ENCODE results near the gene CXCL1.
A peak's percentile ranks its signal among the peaks of the same experiment; 100 is the strongest.

CXCL1 gene

DNA sequence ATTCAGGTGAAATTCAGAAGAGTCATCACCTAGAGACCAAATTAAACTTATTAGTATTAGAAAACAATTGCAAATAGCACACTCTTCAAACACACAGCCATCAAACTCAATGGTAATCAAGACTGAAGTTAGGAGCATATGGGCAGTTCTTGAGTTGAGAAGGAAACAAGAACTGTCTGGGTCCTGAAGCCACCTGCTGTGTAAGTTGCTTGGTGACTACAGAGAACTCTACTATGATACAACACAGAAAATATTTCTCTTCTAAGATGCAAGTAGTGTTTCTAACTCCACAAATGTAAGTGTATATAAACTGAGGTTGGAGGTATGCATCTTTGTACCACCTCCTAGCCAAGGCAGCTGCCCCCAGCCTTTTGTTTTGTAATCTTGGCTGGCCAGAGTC is 16.4 kb upstream of the CXCL1 start:
- DNase-seq, result no peak

DNA sequence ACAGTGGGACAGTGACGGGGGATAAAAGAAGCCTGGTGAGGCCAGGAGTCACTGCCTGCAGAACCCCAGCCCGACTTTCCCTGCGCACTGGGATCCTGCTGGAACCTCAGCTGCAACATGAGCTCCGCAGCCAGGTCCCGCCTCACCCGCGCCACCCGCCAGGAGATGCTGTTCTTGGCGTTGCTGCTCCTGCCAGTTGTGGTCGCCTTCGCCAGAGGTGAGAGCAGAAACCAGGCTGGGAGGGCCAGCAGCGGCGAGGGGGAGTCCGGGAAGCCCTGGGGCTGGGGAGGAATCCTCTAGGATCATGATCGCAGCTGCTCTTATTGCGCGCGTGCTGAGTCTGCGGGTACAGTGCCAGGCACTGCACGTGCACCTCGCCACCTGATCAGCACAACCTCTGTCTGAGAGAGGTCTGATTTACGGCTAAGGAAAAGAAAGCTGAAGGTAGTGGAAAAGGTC is 15.9 kb upstream of the CXCL1 start, which contains the start of gene PF4V1:
PF4V1 (plus strand) TSS at position 51 of the 459 bp plus-strand sequence; CDS start at position 118, 67 bp downstream.
- no peak for DNase-seq

DNA sequence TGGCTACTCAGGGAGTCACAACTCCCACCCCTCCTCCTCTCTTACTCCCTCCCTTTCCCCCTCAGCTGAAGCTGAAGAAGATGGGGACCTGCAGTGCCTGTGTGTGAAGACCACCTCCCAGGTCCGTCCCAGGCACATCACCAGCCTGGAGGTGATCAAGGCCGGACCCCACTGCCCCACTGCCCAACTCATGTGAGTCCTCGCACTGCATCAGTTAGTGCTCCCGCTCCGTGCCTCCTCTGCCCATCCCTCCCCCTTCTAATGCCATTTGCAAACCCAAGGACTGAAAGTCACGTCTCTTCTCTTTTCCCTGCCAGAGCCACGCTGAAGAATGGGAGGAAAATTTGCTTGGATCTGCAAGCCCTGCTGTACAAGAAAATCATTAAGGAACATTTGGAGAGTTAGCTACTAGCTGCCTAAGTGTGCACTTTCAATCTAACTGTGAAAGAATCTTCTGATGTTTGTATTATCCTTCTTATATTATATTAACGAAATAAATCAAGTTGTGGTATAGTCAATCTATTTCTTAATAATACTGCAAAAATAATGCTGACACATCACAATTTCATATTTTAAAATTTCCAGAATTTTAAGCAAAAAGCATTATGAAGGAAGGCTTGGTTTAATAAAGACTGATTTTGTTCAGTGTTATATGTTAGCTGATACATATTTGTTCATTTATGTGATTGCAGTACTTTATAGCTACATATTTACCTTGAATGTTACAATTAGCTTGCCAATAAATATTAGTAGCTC is 15.3 kb upstream of the CXCL1 start:
- no peak for DNase-seq

DNA sequence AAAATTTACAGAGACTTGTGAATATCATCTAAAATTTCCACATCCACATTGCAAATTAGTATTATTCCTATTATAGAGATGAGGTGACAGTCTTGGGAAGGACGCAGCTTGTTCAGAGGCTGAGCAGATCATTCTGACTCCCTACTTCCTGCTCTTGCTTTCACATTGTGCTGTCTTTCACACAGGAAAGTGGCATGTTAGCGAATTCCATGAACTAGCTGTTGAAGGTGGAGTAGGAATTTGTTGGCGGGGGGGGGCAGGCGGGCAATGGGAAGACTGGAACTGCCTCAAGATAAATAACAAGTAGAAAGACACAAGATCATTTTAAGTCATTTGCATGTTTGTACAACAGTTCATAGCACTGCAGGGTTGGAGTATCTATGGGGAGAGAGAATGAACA is 13.8 kb upstream of the CXCL1 start:
- DNase-seq, result peak; percentile 63

DNA sequence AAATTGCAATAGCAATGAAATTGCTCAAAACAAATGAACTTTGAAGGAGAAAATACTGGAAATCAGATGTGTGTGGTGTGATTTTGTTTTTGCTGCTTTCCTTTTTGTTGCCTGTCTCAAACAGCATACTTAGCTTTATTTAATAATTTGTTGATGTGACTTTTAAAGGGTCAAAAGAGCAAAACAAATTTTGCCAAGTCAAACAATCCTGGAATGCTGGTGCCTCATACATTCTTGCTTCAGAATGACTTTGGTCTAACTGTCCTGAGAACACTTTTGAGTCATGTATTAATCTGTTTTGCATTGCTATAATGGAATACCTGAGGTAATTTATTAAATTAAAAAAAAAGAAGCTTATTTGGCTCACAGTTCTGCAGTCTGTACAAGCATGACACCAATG is 12.7 kb upstream of the CXCL1 start:
- peak; percentile 76 for DNase-seq

DNA sequence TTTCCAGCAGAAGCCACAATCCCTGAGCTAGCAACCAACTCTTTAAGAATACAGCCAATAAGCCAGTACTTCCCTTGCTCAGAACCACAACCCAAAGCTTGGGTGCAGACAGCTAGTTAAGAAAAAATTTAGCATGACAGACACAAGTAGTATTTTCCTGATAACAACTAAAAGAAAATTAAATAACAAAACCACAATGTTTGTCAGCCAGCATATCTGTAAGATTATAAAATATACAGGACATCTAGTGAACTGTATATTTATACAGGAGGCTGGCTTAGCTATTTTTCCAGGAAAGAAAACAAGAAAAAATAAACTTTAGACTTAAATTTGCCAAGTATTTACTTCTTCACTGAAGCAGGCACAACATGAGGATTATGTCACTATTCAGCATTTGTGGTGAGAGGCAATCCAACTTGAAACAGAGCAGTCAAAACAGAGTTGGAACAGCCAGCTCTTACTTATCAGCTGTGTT is 9.5 kb upstream of the CXCL1 start:
- DNase-seq, result peak; percentile 60

DNA sequence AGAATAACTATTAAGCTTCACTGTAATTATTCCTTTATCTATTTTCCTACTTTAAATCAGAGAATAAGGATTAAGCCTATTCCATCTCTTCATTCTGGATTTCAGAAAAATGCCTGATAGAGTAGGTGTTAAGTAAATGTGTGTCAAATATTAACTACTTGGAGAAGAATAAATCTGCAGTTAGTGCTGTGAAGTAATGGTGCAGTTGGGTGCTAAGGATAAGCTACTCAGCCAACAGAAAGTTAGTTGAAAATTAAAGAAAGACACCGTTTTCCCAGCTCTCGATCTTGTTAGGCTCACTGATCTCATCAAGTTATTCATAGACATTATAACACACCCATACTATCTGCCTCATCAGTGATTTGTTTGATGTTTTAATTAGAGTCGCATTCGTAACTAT is 9.0 kb upstream of the CXCL1 start:
- no peak for DNase-seq

DNA sequence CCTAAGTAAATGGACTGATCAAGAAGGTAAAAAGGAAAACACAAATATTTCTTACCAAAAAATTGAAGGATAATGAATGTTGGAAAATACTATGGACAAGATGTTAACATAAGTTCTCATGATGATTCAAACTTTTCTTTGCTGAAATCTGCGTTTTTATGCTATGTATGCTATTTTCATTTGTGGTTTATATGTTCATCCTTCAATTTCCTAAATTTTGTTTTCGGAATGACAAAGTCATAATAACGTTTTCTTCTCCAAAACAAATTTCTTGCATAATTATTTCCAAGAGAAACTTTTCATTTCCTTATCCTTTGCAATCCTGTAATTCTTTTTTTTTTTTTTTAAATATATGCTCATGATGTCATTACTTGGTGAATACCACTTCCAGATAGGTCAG is 8.3 kb upstream of the CXCL1 start:
- no peak for DNase-seq

DNA sequence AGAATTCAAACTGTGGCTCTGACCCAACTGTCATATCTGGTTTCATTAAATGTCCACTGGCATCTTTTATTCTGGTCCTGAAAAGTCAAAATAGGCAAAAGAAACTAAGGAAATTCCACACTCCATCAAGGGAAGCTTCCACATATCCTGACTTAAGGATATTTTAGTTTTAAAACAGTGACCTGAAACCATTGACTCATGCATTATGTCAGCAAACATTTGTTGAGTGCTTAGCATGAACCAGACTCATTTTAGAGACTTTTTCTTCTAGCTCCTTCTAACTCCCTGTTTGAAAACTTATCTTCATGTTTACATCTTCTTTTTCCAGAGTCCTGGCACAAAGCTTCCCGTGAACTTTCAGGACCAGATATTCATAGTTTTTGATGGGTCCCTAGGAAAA is 6.9 kb upstream of the CXCL1 start:
- DNase-seq, result no peak

DNA sequence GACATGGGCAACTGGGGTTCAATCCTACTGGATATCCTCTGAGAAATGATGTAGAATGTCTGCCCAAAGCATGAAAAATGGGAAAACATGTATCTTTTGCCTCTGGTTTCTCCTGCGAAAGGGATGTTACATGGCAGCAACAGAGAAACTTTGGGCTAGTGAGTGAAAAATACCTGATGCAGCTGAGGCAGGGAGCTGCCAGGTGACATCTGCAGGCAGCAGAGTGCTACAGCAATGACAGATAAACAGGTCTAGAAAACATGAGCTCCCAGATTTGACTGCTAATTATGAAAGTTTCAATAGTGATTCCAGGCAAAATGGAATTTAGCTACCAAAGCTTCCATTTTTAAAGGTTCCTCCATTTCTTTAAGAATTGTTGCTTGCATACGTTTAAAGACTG is 4.8 kb upstream of the CXCL1 start:
- no peak for DNase-seq

DNA sequence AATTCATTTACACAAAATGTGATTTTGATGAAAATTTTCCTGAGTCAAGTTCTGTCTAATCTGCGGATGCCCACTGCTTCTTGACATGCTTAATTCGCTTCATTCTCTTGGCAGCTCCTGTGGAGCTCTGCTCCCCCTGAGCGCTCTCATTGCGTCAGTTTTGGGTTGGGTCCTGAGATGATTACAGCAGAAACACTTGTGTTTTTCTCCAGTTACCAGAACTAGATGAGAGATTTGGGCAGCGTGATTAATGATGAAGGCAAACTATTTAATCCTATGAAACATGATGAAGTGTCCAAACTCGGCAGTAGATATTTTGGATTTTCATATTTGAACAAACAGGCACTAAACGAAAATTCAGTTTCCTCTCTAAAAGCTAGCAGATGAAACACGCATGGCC is 4.2 kb upstream of the CXCL1 start:
- peak; percentile 54 for DNase-seq

DNA sequence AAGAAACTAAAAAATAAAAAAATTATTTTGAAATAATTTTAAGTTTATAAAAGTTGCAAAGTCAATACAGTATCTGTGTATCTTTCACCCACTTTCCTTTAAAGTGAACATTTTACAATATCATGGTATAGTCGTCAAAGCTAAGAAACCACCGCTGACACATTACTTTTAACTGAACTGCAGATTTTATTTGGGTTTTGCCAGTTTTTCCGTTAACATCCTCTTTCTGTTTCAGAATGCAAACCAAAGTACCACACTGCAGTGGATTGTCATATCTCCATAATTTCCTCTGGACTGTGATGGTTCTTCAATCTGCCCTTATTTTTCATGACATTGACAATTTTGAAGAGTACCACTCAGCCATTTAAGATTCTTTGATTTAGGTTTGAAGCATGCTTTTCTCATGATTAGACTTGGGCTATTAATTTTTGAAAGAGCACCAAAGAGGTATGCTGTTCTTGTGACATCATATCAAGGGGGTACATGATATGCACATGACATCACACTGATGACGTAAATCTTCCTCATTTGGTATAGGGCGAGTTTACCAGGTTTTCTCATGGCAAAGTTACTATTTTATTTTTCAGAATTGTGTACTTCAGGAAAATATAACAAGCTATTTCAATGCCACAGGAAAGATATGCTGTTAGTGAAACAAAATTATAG is 3.6 kb upstream of the CXCL1 start:
- DNase-seq, result no peak

DNA sequence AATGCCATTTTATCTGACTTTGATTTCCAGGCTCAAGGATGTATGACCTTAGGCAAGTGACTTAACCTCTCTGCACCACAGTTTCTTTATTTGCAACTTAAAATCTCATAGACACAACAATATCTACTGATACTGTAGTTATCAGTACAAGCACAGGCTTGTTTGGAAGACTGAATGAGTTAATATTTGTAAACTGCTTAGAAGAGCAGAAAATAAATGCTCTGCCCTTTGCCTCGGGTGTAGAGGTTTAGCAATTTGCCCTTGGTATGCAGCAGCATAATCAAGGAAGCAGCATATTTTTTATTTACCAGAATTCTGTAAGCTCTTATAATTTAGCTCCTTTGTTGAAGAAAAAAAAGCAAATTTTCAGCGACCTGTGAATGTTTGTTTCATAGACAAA is 2.9 kb upstream of the CXCL1 start:
- no peak for DNase-seq

DNA sequence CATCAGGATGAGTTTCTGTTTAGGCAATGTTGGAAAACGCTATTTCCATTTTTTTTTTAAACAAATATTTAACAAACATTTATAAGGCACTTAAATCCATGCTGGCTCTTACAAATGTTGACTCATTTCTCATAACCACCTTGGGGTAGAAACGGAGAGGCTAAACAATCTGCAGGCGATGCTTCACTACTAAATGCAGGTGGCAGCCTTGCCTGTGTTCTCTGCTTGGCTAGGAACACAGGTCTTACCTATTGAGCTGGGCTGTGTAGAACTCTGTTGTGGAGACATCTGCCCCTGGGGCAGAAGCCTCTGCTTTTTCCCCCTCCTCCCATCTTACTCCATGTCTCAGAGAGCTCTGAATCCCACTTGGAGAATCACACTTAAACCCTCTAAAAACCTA is 1.4 kb upstream of the CXCL1 start:
- DNase-seq, result no peak

DNA sequence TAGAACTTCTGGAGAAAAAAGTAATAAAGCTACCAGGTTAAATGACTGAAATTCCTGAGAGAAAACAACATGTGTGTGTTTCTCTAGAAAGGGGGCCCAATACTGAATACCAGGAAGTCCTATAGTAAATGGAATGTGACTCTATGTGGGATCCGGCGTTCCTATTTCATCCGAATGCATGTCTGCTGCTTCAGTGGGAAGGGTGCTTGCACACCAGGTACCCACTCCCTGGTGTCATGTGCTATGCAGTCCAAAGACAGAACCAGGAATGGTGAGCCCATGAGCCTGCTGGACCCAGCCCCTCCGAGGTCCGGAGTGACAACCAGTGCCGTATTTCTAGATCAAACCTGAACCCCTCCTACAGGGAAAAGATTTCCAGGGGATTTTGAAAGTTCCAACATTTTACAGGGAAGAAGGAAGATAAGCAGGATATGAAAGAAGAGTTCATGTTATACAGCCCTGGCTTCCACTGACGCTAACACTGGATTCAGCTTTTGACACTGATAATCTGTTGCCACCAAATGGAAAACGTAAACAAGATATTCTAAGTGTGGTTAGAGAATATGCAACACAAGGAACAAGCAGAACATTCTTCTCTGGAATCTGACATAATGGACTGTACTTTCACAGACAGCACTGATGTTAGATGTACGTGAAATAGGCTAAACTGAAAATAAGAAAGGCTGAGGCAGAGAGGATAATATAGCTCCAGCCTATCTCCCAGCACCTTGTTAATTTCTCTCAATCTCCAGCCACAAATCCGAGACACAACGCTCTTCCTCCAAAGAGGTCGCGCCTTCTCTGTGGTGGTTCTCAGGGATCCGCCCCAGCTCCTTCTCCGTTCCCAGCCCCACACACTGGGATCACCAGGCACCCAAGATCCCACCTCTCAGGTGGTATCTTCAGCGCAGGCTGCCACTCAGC is 725 bp upstream of the CXCL1 start:
- DNase-seq, result no peak

DNA sequence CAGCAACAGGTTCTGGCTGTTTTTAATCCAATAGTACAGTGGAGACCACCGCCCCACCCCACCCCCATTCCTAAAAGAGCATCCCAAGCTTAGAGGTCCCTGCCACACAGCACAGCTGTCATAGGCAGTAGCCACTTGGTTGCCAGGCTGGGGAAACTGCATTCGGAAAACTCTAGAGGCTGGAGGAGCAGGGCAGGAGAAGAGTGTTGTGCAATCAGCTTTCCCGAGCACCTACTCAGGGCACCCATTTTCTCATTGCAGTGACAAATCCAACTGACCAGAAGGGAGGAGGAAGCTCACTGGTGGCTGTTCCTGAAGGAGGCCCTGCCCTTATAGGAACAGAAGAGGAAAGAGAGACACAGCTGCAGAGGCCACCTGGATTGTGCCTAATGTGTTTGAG is 1.1 kb downstream of the CXCL1 start:
- DNase-seq, result no peak

DNA sequence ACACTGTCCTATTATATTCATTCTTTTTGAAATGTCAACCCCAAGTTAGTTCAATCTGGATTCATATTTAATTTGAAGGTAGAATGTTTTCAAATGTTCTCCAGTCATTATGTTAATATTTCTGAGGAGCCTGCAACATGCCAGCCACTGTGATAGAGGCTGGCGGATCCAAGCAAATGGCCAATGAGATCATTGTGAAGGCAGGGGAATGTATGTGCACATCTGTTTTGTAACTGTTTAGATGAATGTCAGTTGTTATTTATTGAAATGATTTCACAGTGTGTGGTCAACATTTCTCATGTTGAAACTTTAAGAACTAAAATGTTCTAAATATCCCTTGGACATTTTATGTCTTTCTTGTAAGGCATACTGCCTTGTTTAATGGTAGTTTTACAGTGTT is 1.6 kb downstream of the CXCL1 start:
- DNase-seq, result no peak

DNA sequence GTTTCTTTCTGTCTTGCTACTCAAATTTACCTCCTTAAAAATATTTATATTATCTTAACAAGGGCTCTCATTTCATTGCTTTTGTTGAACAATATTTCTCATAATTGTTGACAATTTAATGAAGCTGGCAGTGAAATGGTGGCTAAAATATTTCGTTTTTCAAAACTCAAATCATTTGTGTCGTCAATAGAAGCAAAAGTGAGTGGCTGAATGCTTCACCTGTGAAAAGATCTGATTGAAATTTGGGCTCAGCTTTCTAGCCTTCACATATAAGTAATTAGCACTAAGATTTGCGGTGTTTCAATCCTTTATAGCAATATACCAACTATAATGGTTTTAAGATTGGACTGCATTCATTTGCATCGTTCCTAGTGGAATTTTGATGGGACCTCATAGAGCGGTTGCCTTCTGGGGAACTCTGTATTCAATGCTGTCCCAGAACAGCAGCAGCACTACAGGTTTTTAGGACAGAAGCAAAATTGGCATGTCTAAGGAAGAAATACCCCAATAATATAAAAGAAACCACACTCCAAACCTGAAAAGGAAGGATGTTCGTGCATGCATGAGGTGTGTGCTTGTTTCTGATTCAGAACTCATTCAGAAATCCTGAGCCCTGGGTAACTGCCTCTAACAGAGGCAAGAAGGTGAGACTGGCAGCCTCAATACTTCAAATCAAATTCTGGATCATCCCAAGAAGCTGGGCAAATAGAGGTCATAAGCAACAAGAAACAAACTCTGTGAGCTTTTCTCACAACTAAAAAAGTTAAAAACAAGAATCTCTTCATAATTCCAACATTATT is 2.5 kb downstream of the CXCL1 start:
- DNase-seq, result no peak

DNA sequence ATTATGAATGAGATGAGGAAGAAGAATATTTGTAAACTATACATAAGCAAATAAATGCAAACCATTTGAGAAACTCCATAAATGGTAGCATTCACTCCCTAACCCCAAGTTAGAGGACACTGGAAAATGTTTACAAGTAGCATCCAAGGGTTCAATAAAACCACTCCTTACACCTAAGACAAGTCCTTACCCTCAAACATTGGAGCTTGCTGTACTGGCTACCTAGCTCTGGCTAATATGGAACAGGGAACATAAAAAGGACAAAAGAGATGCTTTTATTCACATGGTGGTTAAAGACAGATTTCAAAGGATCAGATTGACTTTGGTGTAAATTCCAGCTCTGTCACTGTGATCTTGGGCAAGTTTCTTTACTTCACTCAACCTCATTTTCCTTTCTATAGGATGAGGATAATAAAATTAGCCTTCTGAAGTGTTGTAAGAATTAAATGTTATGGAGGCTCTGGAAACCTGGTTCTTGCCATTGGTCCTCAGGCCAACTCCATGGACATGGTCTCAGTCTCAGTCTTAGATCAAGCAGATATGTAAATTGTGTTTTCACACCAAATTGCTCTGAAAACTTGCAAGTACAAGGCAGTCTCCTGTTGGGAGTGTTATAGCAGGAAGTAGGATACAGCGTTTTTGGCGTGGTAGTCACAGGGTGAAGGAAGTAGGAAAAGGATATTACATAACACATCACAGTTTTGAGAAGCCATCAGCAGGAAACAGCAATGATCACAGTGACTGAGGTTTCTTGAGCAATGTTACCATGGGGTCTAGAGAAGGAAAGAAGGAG is 3.3 kb downstream of the CXCL1 start:
- no peak for DNase-seq

DNA sequence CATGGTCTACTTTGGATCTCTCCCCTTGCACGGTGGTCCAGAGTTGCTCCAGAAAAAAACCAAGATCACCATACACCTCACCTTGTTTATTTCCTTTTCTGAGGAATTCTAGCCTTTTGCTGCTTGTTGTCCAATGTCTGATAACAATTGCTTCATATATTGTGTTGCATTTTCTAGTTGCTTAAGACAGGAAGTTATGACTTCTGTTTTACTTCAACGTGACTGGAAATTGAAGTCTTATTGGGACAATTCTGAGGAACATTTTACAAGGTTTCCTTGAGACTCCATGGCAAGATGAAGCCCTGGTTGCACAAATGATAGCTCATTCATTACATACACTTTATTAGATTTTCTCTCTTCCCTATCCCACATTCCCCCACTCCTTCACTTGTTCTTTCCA is 5.2 kb downstream of the CXCL1 start:
- DNase-seq, result no peak

DNA sequence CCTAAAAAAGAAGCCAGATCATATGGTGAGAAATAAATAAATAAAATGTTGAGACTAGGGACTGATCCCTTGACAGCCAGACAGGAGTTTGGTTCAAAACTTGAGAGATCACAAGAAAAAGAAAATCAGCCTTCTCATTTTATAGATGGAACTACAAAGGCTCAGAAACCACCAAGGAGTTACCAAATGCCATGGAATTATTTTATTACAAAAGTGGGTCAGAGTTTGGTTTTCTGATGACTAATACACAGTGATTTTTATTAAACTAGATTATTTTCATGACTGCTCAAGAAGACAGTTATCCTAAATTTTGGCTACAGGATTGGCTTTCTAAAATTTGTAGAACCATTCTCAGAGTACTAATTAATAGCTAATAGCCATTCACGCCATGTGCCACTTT is 6.2 kb downstream of the CXCL1 start:
- no peak for DNase-seq
